Measurements from ENCODE around the gene RASGEF1B. TPM values are rescaled to one million over a fixed set of nuclear protein-coding genes. Genes with fewer than 3 reads are reported as not detected.

Gene RASGEF1B
- total and polyA plus RNA-seq, 2 experiments from 2014 or later, result 2.8 to 5.2 TPM

GRCh38 chr4:81502564-81502963 is 30.9 kb upstream of the RASGEF1B start:
- Mint-ChIP-seq H3K9me3 (no peaks in the 10 kb centered on the region), H3K4me3 (no peak overlapping the region), H3K27me3 (ENCODE audit: insufficient read depth, low read depth, poor library complexity) (peaks cover 3% of the 10 kb centered on the region), H3K4me1 (peaks cover 15% of the 10 kb centered on the region), H3K27ac (no peak overlapping the region), H3K36me3 (ENCODE audit: low read depth) (no peaks in the 10 kb centered on the region)
- Histone ChIP-seq H3F3A (replicated peaks; ENCODE audit: low read depth) (no peaks in the 10 kb centered on the region), H3K4me2 (no peak overlapping the region), H3K79me2 (replicated peaks; ENCODE audit: insufficient read depth) (no peaks in the 10 kb centered on the region), H3K4me3 (no peak overlapping the region), H3K27me3 (ENCODE audit: insufficient read depth) (no peaks in the 10 kb centered on the region), H3K36me3 (ENCODE audit: insufficient read depth) (no peaks in the 10 kb centered on the region), H2AFZ (no peak overlapping the region), H3K27ac (ENCODE audit: low read depth) (no peak overlapping the region), H4K20me1 (replicated peaks; ENCODE audit: insufficient read depth) (no peaks in the 10 kb centered on the region), H3K4me1 (ENCODE audit: insufficient read depth) (no peaks in the 10 kb centered on the region; the same call in 1 of the 2 replicates), H3K9me2 (ENCODE audit: insufficient read depth) (no peaks in the 10 kb centered on the region)
- no peak for DNase-seq (ENCODE audit: low spot score)
- no peak for ATAC-seq
- TF ChIP-seq ZNF462 (CRISPR knock-in tag; IDR thresholded peaks at IDR 0.05), result no peak
- no peak for TF ChIP-seq CREB1 (CRISPR knock-in tag; IDR thresholded peaks at IDR 0.05; ENCODE audit: low read depth)

GRCh38 chr4:81499840-81500239 is 28.1 kb upstream of the RASGEF1B start:
- Histone ChIP-seq H3K4me1 (ENCODE audit: insufficient read depth) (no peaks in the 10 kb centered on the region; the same call in 1 of the 2 replicates), H2AFZ (no peak overlapping the region), H3K9me2 (ENCODE audit: insufficient read depth) (no peaks in the 10 kb centered on the region), H3K36me3 (ENCODE audit: insufficient read depth) (no peaks in the 10 kb centered on the region), H3K79me2 (replicated peaks; ENCODE audit: insufficient read depth) (no peaks in the 10 kb centered on the region), H3K27ac (ENCODE audit: low read depth) (no peak overlapping the region), H3K4me2 (no peak overlapping the region), H3K4me3 (no peak overlapping the region), H4K20me1 (replicated peaks; ENCODE audit: insufficient read depth) (no peaks in the 10 kb centered on the region), H3K27me3 (ENCODE audit: insufficient read depth) (no peaks in the 10 kb centered on the region), H3F3A (replicated peaks; ENCODE audit: low read depth) (no peaks in the 10 kb centered on the region)
- H3K36me3 Mint-ChIP-seq (ENCODE audit: low read depth), result no peaks in the 10 kb centered on the region
- ATAC-seq, result no peak
- TF ChIP-seq JUNB (IDR thresholded peaks at IDR 0.05; ENCODE audit: unreplicated experiment) (no peak), NANOG (IDR thresholded peaks at IDR 0.05; ENCODE audit: borderline replicate concordance) (no peak), ZNF114 (CRISPR knock-in tag; IDR thresholded peaks at IDR 0.05) (no peak), STAT1 (IDR thresholded peaks at IDR 0.05; ENCODE audit: unreplicated experiment) (no peak), EZH2phosphoT487 (IDR thresholded peaks at IDR 0.05; ENCODE audit: unreplicated experiment) (no peak), ETS1 (IDR thresholded peaks at IDR 0.05) (no peak), POLR2AphosphoS5 (IDR thresholded peaks at IDR 0.05; ENCODE audit: low read depth) (no peak)
- peaks cover 15% of the 10 kb centered on the region for H3K4me1 Mint-ChIP-seq
- DNase-seq (ENCODE audit: low spot score), result no peak
- H3K4me3 Mint-ChIP-seq, result no peak overlapping the region
- no peak overlapping the region for H3K27ac Mint-ChIP-seq
- H3K9me3 Mint-ChIP-seq, result no peaks in the 10 kb centered on the region
- H3K27me3 Mint-ChIP-seq (ENCODE audit: insufficient read depth, low read depth, poor library complexity), result peaks cover 3% of the 10 kb centered on the region

Data from GM23338 (cell line).